ENCODE data around the gene CEBPZ.
A peak's percentile ranks its signal among the peaks of the same experiment; 100 is the strongest.
"Not testable (repeated sequence)": the region's sequence is repeated elsewhere in the genome, so short reads cannot be mapped to it uniquely, and the experiment has no call there.

The CEBPZ gene

GRCh38 chr2:37231241-37232130 lies at the start of gene CEBPZ, which contains the start of gene NDUFAF7:
CEBPZ (minus strand) TSS chr2:37231596; CDS start chr2:37231567, 29 bp downstream.
NDUFAF7 (plus strand) TSS chr2:37231658; CDS start chr2:37231706, 48 bp downstream.
- DNase-seq: peak; percentile 91

- DNase-seq: no peak
These were observed 44.9 kb upstream of the CEBPZ start for GRCh38 chr2:37276291-37276690.

GRCh38 chr2:37274359-37274965 lies 43.1 kb upstream of the CEBPZ start:
- no peak for DNase-seq

- DNase-seq: no peak
These were observed 40.1 kb upstream of the CEBPZ start for GRCh38 chr2:37271376-37272067.

- no peak for DNase-seq
These were observed 36.7 kb upstream of the CEBPZ start for GRCh38 chr2:37268111-37268510.

GRCh38 chr2:37267685-37268084 lies 36.3 kb upstream of the CEBPZ start:
- no peak for DNase-seq

GRCh38 chr2:37263839-37264238 lies 32.4 kb upstream of the CEBPZ start:
- DNase-seq: no peak

GRCh38 chr2:37262522-37262921 lies 31.1 kb upstream of the CEBPZ start:
- no peak for DNase-seq

GRCh38 chr2:37250869-37251740 lies 19.7 kb upstream of the CEBPZ start:
- no peak for DNase-seq

- DNase-seq: no peak
These were observed 14.8 kb upstream of the CEBPZ start for GRCh38 chr2:37246205-37246604.

- DNase-seq: no peak
These were observed 13.4 kb upstream of the CEBPZ start for GRCh38 chr2:37244755-37245154.

- no peak for DNase-seq
These were observed 12.6 kb upstream of the CEBPZ start for GRCh38 chr2:37244017-37244416.

GRCh38 chr2:37243435-37243834 lies 12.0 kb upstream of the CEBPZ start:
- no peak for DNase-seq

GRCh38 chr2:37232131-37232933 lies 936 bp upstream of the CEBPZ start:
- DNase-seq: peak; percentile 63

- DNase-seq: no peak
These were observed 815 bp downstream of the CEBPZ start for GRCh38 chr2:37230581-37230980.

GRCh38 chr2:37228788-37229187 lies 2.6 kb downstream of the CEBPZ start:
- no peak for DNase-seq

GRCh38 chr2:37226863-37227262 lies 4.5 kb downstream of the CEBPZ start:
- DNase-seq: no peak

- DNase-seq: not testable (repeated sequence)
These were observed 6.3 kb downstream of the CEBPZ start for GRCh38 chr2:37225129-37225528.

- no peak for DNase-seq
These were observed 7.3 kb downstream of the CEBPZ start for GRCh38 chr2:37224063-37224462.

- DNase-seq: no peak
These were observed 8.3 kb downstream of the CEBPZ start for GRCh38 chr2:37223131-37223530.

- no peak for DNase-seq
These were observed 12.3 kb downstream of the CEBPZ start for GRCh38 chr2:37219046-37219445.

- no peak for DNase-seq
These were observed 16.1 kb downstream of the CEBPZ start for GRCh38 chr2:37215250-37215649.

All from activated CD8-positive, alpha-beta memory T cell treated with anti-CD3 and anti-CD28 coated beads, Interleukin-2, amount 50 U/mL, for 48 hours (primary cell).